ENCODE results near the gene HSPA14.

The HSPA14 gene

GRCh38 chr10:14837757-14838581 is at the start of gene HSPA14, which contains the start of the genes CDNF and MSANTD7:
HSPA14 (plus strand) TSS chr10:14838306; CDS start chr10:14838403, 97 bp downstream.
CDNF (minus strand) TSS chr10:14838037; CDS start chr10:14837946, 91 bp downstream.
MSANTD7 (plus strand) TSS chr10:14838306; CDS start chr10:14842285, 3,979 bp downstream.
- H3K27me3 ChIP-seq (ENCODE audit: low read depth, low read length): no peaks in the 10 kb centered on the region
- peaks cover 23% of the 10 kb centered on the region for H3K36me3 ChIP-seq (replicated peaks; ENCODE audit: low read depth, low read length)
- no peak for TF ChIP-seq EZH2phosphoT487 (IDR thresholded peaks at IDR 0.05; ENCODE audit: low read depth)
- no peak for TF ChIP-seq CTCF (IDR thresholded peaks at IDR 0.05; ENCODE audit: low read depth, low read length)
- H3K27ac ChIP-seq (ENCODE audit: low read length): peak within 1 kb of the TSS; percentile 59
- H3K4me1 ChIP-seq (ENCODE audit: low read length): peaks cover 9% of the 10 kb centered on the region
- H3K79me2 ChIP-seq (ENCODE audit: low read length): peaks cover 32% of the 10 kb centered on the region
- H3K9me3 ChIP-seq (ENCODE audit: insufficient read depth, low read length): no peaks in the 10 kb centered on the region
- peak within 1 kb of the TSS; percentile 98 for H3K4me3 ChIP-seq (ENCODE audit: low read length)
- H4K20me1 ChIP-seq (ENCODE audit: insufficient read depth, low read length): 0 out of 2 replicates have a peak, but pooled peaks cover 4% of the 10 kb centered on the region
- peak within 1 kb of the TSS; percentile 94 for H3K9ac ChIP-seq (ENCODE audit: low read length)
- H2AFZ ChIP-seq (ENCODE audit: low read depth, low read length): peak within 1 kb of the TSS; percentile 87
- peak within 1 kb of the TSS; percentile 96 for H3K4me2 ChIP-seq (ENCODE audit: low read length)

GRCh38 chr10:14798636-14799035 is 39.5 kb upstream of the HSPA14 start:
- no peaks in the 10 kb centered on the region for H3K27me3 ChIP-seq (ENCODE audit: low read depth, low read length)
- H3K4me3 ChIP-seq (ENCODE audit: low read length): no peak overlapping the region
- H3K4me2 ChIP-seq (ENCODE audit: low read length): no peak overlapping the region
- no peaks in the 10 kb centered on the region for H4K20me1 ChIP-seq (ENCODE audit: insufficient read depth, low read length)
- H3K79me2 ChIP-seq (ENCODE audit: low read length): no peaks in the 10 kb centered on the region
- TF ChIP-seq EZH2phosphoT487 (IDR thresholded peaks at IDR 0.05; ENCODE audit: low read depth): no peak
- TF ChIP-seq CTCF (IDR thresholded peaks at IDR 0.05; ENCODE audit: low read depth, low read length): no peak
- no peak overlapping the region for H2AFZ ChIP-seq (ENCODE audit: low read depth, low read length)
- no peaks in the 10 kb centered on the region for H3K36me3 ChIP-seq (replicated peaks; ENCODE audit: low read depth, low read length)
- H3K4me1 ChIP-seq (ENCODE audit: low read length): peaks cover 13% of the 10 kb centered on the region
- no peaks in the 10 kb centered on the region for H3K9me3 ChIP-seq (ENCODE audit: insufficient read depth, low read length)
- no peak overlapping the region for H3K9ac ChIP-seq (ENCODE audit: low read length)
- H3K27ac ChIP-seq (ENCODE audit: low read length): no peak overlapping the region

GRCh38 chr10:14800397-14800796 is 37.7 kb upstream of the HSPA14 start:
- Histone ChIP-seq H2AFZ (ENCODE audit: low read depth, low read length) (no peak overlapping the region), H3K36me3 (replicated peaks; ENCODE audit: low read depth, low read length) (no peaks in the 10 kb centered on the region), H3K4me1 (ENCODE audit: low read length) (peaks cover 13% of the 10 kb centered on the region), H3K79me2 (ENCODE audit: low read length) (no peaks in the 10 kb centered on the region), H3K9me3 (ENCODE audit: insufficient read depth, low read length) (no peaks in the 10 kb centered on the region), H3K4me2 (ENCODE audit: low read length) (peak overlapping the region; percentile 52), H4K20me1 (ENCODE audit: insufficient read depth, low read length) (no peaks in the 10 kb centered on the region), H3K27ac (ENCODE audit: low read length) (no peak overlapping the region), H3K9ac (ENCODE audit: low read length) (no peak overlapping the region), H3K27me3 (ENCODE audit: low read depth, low read length) (no peaks in the 10 kb centered on the region), H3K4me3 (ENCODE audit: low read length) (no peak overlapping the region)
- no peak for TF ChIP-seq EZH2phosphoT487 (IDR thresholded peaks at IDR 0.05; ENCODE audit: low read depth)
- TF ChIP-seq CTCF (IDR thresholded peaks at IDR 0.05; ENCODE audit: low read depth, low read length): no peak

GRCh38 chr10:14801723-14802122 is 36.4 kb upstream of the HSPA14 start:
- TF ChIP-seq CTCF (IDR thresholded peaks at IDR 0.05; ENCODE audit: low read depth, low read length) (no peak), EZH2phosphoT487 (IDR thresholded peaks at IDR 0.05; ENCODE audit: low read depth) (no peak)
- no peaks in the 10 kb centered on the region for H4K20me1 ChIP-seq (ENCODE audit: insufficient read depth, low read length)
- H3K27ac ChIP-seq (ENCODE audit: low read length): no peak overlapping the region
- no peaks in the 10 kb centered on the region for H3K9me3 ChIP-seq (ENCODE audit: insufficient read depth, low read length)
- peaks cover 13% of the 10 kb centered on the region for H3K4me1 ChIP-seq (ENCODE audit: low read length)
- no peaks in the 10 kb centered on the region for H3K27me3 ChIP-seq (ENCODE audit: low read depth, low read length)
- H3K79me2 ChIP-seq (ENCODE audit: low read length): no peaks in the 10 kb centered on the region
- no peak overlapping the region for H2AFZ ChIP-seq (ENCODE audit: low read depth, low read length)
- no peak overlapping the region for H3K4me3 ChIP-seq (ENCODE audit: low read length)
- no peak overlapping the region for H3K4me2 ChIP-seq (ENCODE audit: low read length)
- no peaks in the 10 kb centered on the region for H3K36me3 ChIP-seq (replicated peaks; ENCODE audit: low read depth, low read length)
- H3K9ac ChIP-seq (ENCODE audit: low read length): no peak overlapping the region

All from OCI-LY3 (cell line).